ENCODE data around the gene ACOT11. TPM values are rescaled to one million over a fixed set of nuclear protein-coding genes. Genes with fewer than 3 reads are reported as not detected.
"Not testable (repeated sequence)": the region's sequence is repeated elsewhere in the genome, so short reads cannot be mapped to it uniquely, and the experiment has no call there.

Gene ACOT11
- polyA plus RNA-seq, 1 donor from 2014 or later: not detected

DNA sequence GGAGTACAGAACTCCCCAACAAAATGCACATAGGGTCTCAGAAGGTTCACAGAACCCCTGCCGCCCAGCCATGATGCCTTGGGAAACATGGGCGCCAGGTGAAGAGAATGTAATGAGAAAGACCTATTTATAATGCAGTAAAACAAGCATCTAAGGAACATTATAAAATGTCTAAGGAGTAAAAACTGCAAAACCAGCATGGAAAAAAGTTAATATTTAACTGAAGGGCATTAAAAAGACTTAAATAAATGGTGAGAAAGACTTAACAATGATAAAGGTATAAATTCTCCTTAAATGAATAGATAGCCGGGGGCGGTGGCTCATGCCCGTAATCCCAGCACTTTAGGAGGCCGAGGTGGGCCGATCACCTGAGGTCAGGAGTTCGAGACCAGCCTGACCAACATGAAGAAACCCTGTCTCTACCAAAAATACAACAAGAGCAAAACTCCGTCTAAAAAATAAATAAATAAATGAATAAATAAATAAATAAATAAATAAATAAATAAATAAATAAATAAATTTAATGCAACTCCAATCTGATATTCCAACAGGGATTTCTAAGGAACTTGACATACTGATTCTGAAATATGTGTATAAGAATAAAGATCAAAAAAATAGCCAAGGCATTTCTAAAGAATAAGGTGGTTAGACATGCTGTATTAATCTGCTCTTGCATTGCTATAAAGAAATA is 27.3 kb upstream of the ACOT11 start:
- Histone ChIP-seq H3K27ac (ENCODE audit: low read length) (no peak overlapping the region), H3K9me3 (ENCODE audit: low read length) (no peaks in the 10 kb centered on the region), H3K79me2 (replicated peaks; ENCODE audit: insufficient read depth, low read length) (no peaks in the 10 kb centered on the region), H3K4me3 (ENCODE audit: low read length) (no peak overlapping the region), H2AFZ (ENCODE audit: low read depth, low read length) (no peak overlapping the region), H3K9ac (ENCODE audit: low read length) (no peak overlapping the region), H4K20me1 (ENCODE audit: insufficient read depth) (no peaks in the 10 kb centered on the region), H3K36me3 (ENCODE audit: insufficient read depth, low read length) (no peaks in the 10 kb centered on the region), H3K4me2 (ENCODE audit: low read length) (no peak overlapping the region), H3K9me2 (ENCODE audit: insufficient read depth, low read length) (no peaks in the 10 kb centered on the region), H3K27me3 (ENCODE audit: insufficient read depth, low read depth, low read length) (no peaks in the 10 kb centered on the region), H3F3A (ENCODE audit: insufficient read depth, low read length, poor library complexity, severe bottlenecking) (no peaks in the 10 kb centered on the region)
- TF ChIP-seq POLR2AphosphoS5 (IDR thresholded peaks at IDR 0.05) (no peak), RAD21 (conservative IDR thresholded peaks at IDR 0.05) (no peak), SMC3 (conservative IDR thresholded peaks at IDR 0.05; ENCODE audit: poor library complexity) (no peak), EZH2 (IDR thresholded peaks at IDR 0.05; ENCODE audit: borderline replicate concordance, insufficient read depth, low read length, poor library complexity, severe bottlenecking) (no peak), EP300 (conservative IDR thresholded peaks at IDR 0.05; ENCODE audit: poor library complexity, severe bottlenecking) (no peak), TAF1 (IDR thresholded peaks at IDR 0.05; ENCODE audit: low read depth) (no peak), MXI1 (conservative IDR thresholded peaks at IDR 0.05; ENCODE audit: poor library complexity, severe bottlenecking) (no peak)
- TF ChIP-seq, protein P1, sequence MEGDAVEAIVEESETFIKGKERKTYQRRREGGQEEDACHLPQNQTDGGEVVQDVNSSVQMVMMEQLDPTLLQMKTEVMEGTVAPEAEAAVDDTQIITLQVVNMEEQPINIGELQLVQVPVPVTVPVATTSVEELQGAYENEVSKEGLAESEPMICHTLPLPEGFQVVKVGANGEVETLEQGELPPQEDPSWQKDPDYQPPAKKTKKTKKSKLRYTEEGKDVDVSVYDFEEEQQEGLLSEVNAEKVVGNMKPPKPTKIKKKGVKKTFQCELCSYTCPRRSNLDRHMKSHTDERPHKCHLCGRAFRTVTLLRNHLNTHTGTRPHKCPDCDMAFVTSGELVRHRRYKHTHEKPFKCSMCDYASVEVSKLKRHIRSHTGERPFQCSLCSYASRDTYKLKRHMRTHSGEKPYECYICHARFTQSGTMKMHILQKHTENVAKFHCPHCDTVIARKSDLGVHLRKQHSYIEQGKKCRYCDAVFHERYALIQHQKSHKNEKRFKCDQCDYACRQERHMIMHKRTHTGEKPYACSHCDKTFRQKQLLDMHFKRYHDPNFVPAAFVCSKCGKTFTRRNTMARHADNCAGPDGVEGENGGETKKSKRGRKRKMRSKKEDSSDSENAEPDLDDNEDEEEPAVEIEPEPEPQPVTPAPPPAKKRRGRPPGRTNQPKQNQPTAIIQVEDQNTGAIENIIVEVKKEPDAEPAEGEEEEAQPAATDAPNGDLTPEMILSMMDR (IDR thresholded peaks at IDR 0.05; ENCODE audit: poor library complexity, severe bottlenecking): no peak
- TF ChIP-seq, protein P2, sequence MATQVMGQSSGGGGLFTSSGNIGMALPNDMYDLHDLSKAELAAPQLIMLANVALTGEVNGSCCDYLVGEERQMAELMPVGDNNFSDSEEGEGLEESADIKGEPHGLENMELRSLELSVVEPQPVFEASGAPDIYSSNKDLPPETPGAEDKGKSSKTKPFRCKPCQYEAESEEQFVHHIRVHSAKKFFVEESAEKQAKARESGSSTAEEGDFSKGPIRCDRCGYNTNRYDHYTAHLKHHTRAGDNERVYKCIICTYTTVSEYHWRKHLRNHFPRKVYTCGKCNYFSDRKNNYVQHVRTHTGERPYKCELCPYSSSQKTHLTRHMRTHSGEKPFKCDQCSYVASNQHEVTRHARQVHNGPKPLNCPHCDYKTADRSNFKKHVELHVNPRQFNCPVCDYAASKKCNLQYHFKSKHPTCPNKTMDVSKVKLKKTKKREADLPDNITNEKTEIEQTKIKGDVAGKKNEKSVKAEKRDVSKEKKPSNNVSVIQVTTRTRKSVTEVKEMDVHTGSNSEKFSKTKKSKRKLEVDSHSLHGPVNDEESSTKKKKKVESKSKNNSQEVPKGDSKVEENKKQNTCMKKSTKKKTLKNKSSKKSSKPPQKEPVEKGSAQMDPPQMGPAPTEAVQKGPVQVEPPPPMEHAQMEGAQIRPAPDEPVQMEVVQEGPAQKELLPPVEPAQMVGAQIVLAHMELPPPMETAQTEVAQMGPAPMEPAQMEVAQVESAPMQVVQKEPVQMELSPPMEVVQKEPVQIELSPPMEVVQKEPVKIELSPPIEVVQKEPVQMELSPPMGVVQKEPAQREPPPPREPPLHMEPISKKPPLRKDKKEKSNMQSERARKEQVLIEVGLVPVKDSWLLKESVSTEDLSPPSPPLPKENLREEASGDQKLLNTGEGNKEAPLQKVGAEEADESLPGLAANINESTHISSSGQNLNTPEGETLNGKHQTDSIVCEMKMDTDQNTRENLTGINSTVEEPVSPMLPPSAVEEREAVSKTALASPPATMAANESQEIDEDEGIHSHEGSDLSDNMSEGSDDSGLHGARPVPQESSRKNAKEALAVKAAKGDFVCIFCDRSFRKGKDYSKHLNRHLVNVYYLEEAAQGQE (IDR thresholded peaks at IDR 0.05; ENCODE audit: borderline replicate concordance): no peak

DNA sequence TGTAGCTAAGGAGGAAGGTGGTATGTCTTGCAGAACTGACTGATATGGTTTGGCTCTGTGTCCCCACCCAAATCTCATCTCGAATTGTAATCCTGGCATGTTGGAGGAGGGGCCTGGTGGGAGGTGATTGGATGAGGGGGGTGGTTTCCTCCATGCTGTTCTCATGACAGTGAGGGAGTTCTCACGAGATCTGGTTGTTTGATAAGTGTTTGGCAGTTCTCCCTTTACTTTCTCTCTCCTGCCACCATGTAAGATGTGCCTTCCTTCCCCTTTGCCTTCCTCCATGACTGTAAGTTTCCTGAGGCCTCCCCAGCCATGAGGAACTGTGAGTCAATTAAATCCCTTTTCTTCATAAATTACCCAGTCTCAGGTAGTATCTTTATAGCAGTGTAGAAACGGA is 21.5 kb upstream of the ACOT11 start:
- not testable (repeated sequence) for H3K9me3 ChIP-seq (ENCODE audit: low read length); H4K20me1 ChIP-seq (ENCODE audit: insufficient read depth); H2AFZ ChIP-seq (ENCODE audit: low read depth, low read length); H3F3A ChIP-seq (ENCODE audit: insufficient read depth, low read length, poor library complexity, severe bottlenecking); H3K79me2 ChIP-seq (replicated peaks; ENCODE audit: insufficient read depth, low read length); H3K4me3 ChIP-seq (ENCODE audit: low read length); H3K9me2 ChIP-seq (ENCODE audit: insufficient read depth, low read length); H3K36me3 ChIP-seq (ENCODE audit: insufficient read depth, low read length); H3K27ac ChIP-seq (ENCODE audit: low read length); H3K9ac ChIP-seq (ENCODE audit: low read length); H3K27me3 ChIP-seq (ENCODE audit: insufficient read depth, low read depth, low read length); H3K4me2 ChIP-seq (ENCODE audit: low read length)

Data from neural cell (in vitro differentiated cells).